HCT116 (cell line): Measurements from ENCODE around the gene SLC12A4. TPM values are rescaled to one million over a fixed set of nuclear protein-coding genes. Genes with fewer than 3 reads are reported as not detected.

Experiments used
- ATAC-seq: fragments of 200-7000 bp; cut with Tn5 transposase; 2 replicates; pipeline ENCODE4 v1.9.1; 2020; ENCODE audit warnings: mild to moderate bottlenecking, moderate library complexity
- BruUV-seq: library from RNA; stranded (reverse); fragments of 400-500 nt; replicated peaks from 2 replicates; lab custom pipeline; 2021; lab: Mats Ljungman, UMichigan
- CTCF ChIA-PET: fragments of 300-600 bp; sonication (Branson Sonifier 250); formaldehyde crosslinking; loops from one replicate; lab custom pipeline; 2021; ENCODE audit warnings: antibody characterized with exemption; lab: Charles Lee
- POLR2A ChIA-PET: fragments of 300-600, 350-600 bp; sonication (Branson Sonifier 250); formaldehyde crosslinking; loops from one replicate; lab custom pipeline; 2021; ENCODE audit warnings: antibody characterized with exemption; lab: Charles Lee
- RAD21 ChIA-PET, 2 experiments: fragments of 300-600 bp; sonication (Branson Sonifier 250); formaldehyde crosslinking; loops; one replicate each; lab custom pipeline; 2023; ENCODE audit warnings: low total read pairs in 2 of 2; ENCODE audit not compliant: uncharacterized antibody in 2 of 2, unreplicated experiment in 2 of 2, low non-redundant PET in 1 of 2; lab: Charles Lee
- DNase-seq: peaks from one replicate; pipeline ENCODE4 v3.0.0-alpha.2; 2010; ENCODE audit warnings: low read depth, low spot score
- H2AFZ ChIP-seq: fragments of 200-600 bp; shearing (Covaris generic), sonication (generic); 2 replicates; pipeline ENCODE4 v1.6.1; 2017; ENCODE audit warnings: low read depth, mixed run types, mixed read lengths, antibody characterized with exemption, low read length; ENCODE audit not compliant: poor library complexity, severe bottlenecking
- H3K27ac ChIP-seq: 2 replicates; pipeline ENCODE4 v1.5.1; 2012; ENCODE audit warnings: low read depth, low read length
- H3K27me3 ChIP-seq: fragments of 200-600 bp; sonication (generic); 2 replicates; pipeline ENCODE4 v1.6.1; 2016; ENCODE audit warnings: mixed run types, low read length, mixed read lengths; ENCODE audit not compliant: insufficient read depth
- H3K36me3 ChIP-seq, 2 experiments: fragments of 200-500 bp in 1 of 2; fragments of 200-600 bp in 1 of 2; sonication (Bioruptor generic) in 1 of 2; sonication (generic) in 1 of 2; 2 replicates each; pipeline versions ENCODE4 v1.5.1 to v1.6.1; 2014 to 2016; ENCODE audit warnings: low read length in 2 of 2, inconsistent platforms in 1 of 2, mixed read lengths in 1 of 2, mixed run types in 1 of 2; ENCODE audit not compliant: insufficient read depth in 2 of 2, control insufficient read depth in 1 of 2
- H3K4me1 ChIP-seq, 2 experiments: fragments of 200-600 bp in 1 of 2; sonication (generic) in 1 of 2; 2 replicates each; pipeline versions ENCODE4 v1.5.1 to v1.6.1; 2012 to 2017; ENCODE audit warnings: low read length in 2 of 2, inconsistent platforms in 1 of 2, mild to moderate bottlenecking in 1 of 2, mixed read lengths in 1 of 2, mixed run types in 1 of 2, moderate library complexity in 1 of 2; ENCODE audit not compliant: insufficient read depth in 2 of 2, control insufficient read depth in 1 of 2
- H3K4me2 ChIP-seq: fragments of 200-600 bp; sonication (generic); 2 replicates; pipeline ENCODE4 v1.6.1; 2017; ENCODE audit warnings: mixed run types, low read length, mixed read lengths
- H3K4me3 ChIP-seq, 2 experiments: fragments of 200-600 bp in 1 of 2; sonication (generic) in 1 of 2; replicated peaks in 1 of 2; 2 replicates each; pipeline ENCODE4 v1.5.1; 2011 to 2016; ENCODE audit warnings: low read length in 2 of 2, control low read depth in 1 of 2, low read depth in 1 of 2, mild to moderate bottlenecking in 1 of 2, mixed read lengths in 1 of 2, mixed run types in 1 of 2
- H3K79me2 ChIP-seq: fragments of 200-600 bp; sonication (generic); 2 replicates; pipeline ENCODE4 v1.6.1; 2017; ENCODE audit warnings: mild to moderate bottlenecking, mixed run types, low read length, moderate library complexity, mixed read lengths; ENCODE audit not compliant: insufficient read depth
- H3K9ac ChIP-seq: fragments of 200-600 bp; sonication (generic); 2 replicates; pipeline ENCODE4 v1.6.1; 2016; ENCODE audit warnings: low read length, mixed read lengths
- H3K9me2 ChIP-seq: fragments of 200-600 bp; sonication (generic), shearing (Covaris generic); 2 replicates; pipeline ENCODE4 v1.6.1; 2017; ENCODE audit warnings: mixed run types, mild to moderate bottlenecking, moderate library complexity; ENCODE audit not compliant: insufficient read depth
- H3K9me3 ChIP-seq, 2 experiments: fragments of 200-500 bp in 1 of 2; fragments of 200-600 bp in 1 of 2; sonication (Bioruptor generic) in 1 of 2; sonication (generic) in 1 of 2; 2 replicates each; pipeline ENCODE4 v1.6.1; 2014 to 2017; ENCODE audit warnings: low read length in 2 of 2, mixed read lengths in 2 of 2, inconsistent platforms in 1 of 2, low read depth in 1 of 2, mild to moderate bottlenecking in 1 of 2, mixed run types in 1 of 2, moderate library complexity in 1 of 2; ENCODE audit not compliant: control insufficient read depth in 1 of 2, insufficient read depth in 1 of 2
- H4K20me1 ChIP-seq: fragments of 200-600 bp; sonication (generic), shearing (Covaris generic); 2 replicates; pipeline ENCODE4 v1.6.1; 2017; ENCODE audit warnings: mixed run types, mild to moderate bottlenecking, moderate library complexity; ENCODE audit not compliant: insufficient read depth
- CEBPB ChIP-seq: IDR thresholded peaks from 2 replicates; pipeline ENCODE4 v1.6.1; 2012; ENCODE audit warnings: low read depth
- FOSL1 ChIP-seq: IDR thresholded peaks from 2 replicates; pipeline ENCODE4 v1.6.1; 2012; ENCODE audit warnings: low read depth
- POLR2AphosphoS5 ChIP-seq: IDR thresholded peaks from 2 replicates; pipeline ENCODE4 v1.6.1; 2011; ENCODE audit warnings: mild to moderate bottlenecking, low read depth, low read length, moderate library complexity
- RAD21 ChIP-seq: IDR thresholded peaks from 2 replicates; pipeline ENCODE4 v1.6.1; 2012; ENCODE audit warnings: low read depth, mild to moderate bottlenecking
- SP1 ChIP-seq: IDR thresholded peaks from 2 replicates; pipeline ENCODE4 v1.6.1; 2012; ENCODE audit warnings: low read depth
- TCF7L2 ChIP-seq: IDR thresholded peaks from 2 replicates; pipeline ENCODE4 v1.7.0; 2011; ENCODE audit warnings: borderline replicate concordance, inconsistent platforms; ENCODE audit not compliant: insufficient read depth, insufficient read length; ENCODE audit errors: extremely low read depth
- ZFX ChIP-seq: fragments of 450-650 bp; IDR thresholded peaks from 2 replicates; pipeline ENCODE4 v1.6.1; 2017
- intact Hi-C: fragments of 100-400 bp; cut with micrococcal nuclease; formaldehyde crosslinking; loops from 2 replicates; pipeline ENCODE4 v1.10.0; 2022
- total RNA-seq: library from RNA; stranded (reverse); gene quantifications from one replicate; pipeline ENCODE4 v1.2.1, GENCODE V29; 2021; ENCODE audit not compliant: unreplicated experiment
- TF ChIP-seq, protein P1 (sequence below): IDR thresholded peaks from 2 replicates; pipeline ENCODE4 v1.6.1; 2012
- TF ChIP-seq, protein P2 (sequence below), 3 experiments: fragments of 200-600 bp in 1 of 3; sonication (generic) in 1 of 3; IDR thresholded peaks in 2 of 3; conservative IDR thresholded peaks in 1 of 3; 2 replicates each; pipeline ENCODE4 v1.5.1; 2012 to 2017; ENCODE audit warnings: low read depth in 2 of 3, low read length in 2 of 3, antibody characterized with exemption in 1 of 3, borderline replicate concordance in 1 of 3, control low read depth in 1 of 3, mild to moderate bottlenecking in 1 of 3, mixed read lengths in 1 of 3, mixed run types in 1 of 3, moderate library complexity in 1 of 3; ENCODE audit not compliant: insufficient read depth in 1 of 3

Gene SLC12A4
- total RNA-seq, 1 experiment from 2014 or later, result 46.0 TPM

DNA sequence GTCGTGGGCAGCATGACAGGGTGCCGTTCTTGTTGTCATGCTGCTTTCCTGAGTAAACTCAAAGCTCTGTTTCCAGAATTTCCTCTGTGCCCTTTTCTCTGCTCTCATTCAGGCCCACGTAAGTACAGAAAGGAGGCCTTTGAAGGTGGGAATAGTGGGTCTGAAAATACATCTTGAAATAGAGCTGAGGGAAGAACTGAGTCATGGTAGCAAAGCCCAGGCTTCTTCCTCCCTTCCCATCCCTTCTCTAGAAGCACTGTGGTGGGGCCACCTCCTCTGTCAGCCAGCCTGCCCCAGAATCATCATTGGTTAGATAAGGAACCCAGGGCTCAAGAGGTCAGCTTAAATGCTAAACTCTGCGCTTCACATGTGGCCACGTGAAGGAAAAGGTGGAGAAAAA, 46.2 kb downstream of the SLC12A4 start:
- Histone ChIP-seq H3K9ac (no peak overlapping the region), H3K4me3 (no peak overlapping the region), H3K27me3 (no peaks in the 10 kb centered on the region), H4K20me1 (no peaks in the 10 kb centered on the region), H3K36me3 (no peaks in the 10 kb centered on the region), H2AFZ (no peak overlapping the region), H3K9me2 (no peaks in the 10 kb centered on the region), H3K79me2 (no peaks in the 10 kb centered on the region), H3K9me3 (no peaks in the 10 kb centered on the region), H3K27ac (no peak overlapping the region), H3K4me1 (peaks cover 9 to 11% of the 10 kb centered on the region in 2 experiments), H3K4me2 (no peak overlapping the region)
- RAD21 ChIA-PET, result no interaction called here
- BruUV-seq, result no TSS peak
- CTCF ChIA-PET, result interaction anchor here (1.4 kb wide), 1 partner anchor 39 kb away, joined by 3 read pairs; no protein-coding TSS in a partner anchor
- ATAC-seq (no peak), DNase-seq (no peak)
- TF ChIP-seq, protein P1, sequence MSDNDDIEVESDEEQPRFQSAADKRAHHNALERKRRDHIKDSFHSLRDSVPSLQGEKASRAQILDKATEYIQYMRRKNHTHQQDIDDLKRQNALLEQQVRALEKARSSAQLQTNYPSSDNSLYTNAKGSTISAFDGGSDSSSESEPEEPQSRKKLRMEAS, result no peak
- TF ChIP-seq RAD21 (no peak), FOSL1 (no peak), ZFX (no peak), POLR2AphosphoS5 (no peak), CEBPB (no peak), SP1 (no peak), TCF7L2 (no peak)
- TF ChIP-seq, protein P2, sequence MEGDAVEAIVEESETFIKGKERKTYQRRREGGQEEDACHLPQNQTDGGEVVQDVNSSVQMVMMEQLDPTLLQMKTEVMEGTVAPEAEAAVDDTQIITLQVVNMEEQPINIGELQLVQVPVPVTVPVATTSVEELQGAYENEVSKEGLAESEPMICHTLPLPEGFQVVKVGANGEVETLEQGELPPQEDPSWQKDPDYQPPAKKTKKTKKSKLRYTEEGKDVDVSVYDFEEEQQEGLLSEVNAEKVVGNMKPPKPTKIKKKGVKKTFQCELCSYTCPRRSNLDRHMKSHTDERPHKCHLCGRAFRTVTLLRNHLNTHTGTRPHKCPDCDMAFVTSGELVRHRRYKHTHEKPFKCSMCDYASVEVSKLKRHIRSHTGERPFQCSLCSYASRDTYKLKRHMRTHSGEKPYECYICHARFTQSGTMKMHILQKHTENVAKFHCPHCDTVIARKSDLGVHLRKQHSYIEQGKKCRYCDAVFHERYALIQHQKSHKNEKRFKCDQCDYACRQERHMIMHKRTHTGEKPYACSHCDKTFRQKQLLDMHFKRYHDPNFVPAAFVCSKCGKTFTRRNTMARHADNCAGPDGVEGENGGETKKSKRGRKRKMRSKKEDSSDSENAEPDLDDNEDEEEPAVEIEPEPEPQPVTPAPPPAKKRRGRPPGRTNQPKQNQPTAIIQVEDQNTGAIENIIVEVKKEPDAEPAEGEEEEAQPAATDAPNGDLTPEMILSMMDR (IDR thresholded peaks at IDR 0.05 in 2 of 3, conservative IDR thresholded peaks at IDR 0.05 in 1 of 3; ENCODE audit: borderline replicate concordance in 1 of 3, insufficient read depth in 1 of 3, low read depth in 2 of 3, low read length in 2 of 3), result no peak
- POLR2A ChIA-PET, result no interaction called here
- intact Hi-C loops, result no loop called here
